ENCODE data around the gene EYA2. TPM values are rescaled to one million over a fixed set of nuclear protein-coding genes. Genes with fewer than 3 reads are reported as not detected.

Gene EYA2
- total RNA-seq, 2 experiments from 2014 or later, result not detected

DNA sequence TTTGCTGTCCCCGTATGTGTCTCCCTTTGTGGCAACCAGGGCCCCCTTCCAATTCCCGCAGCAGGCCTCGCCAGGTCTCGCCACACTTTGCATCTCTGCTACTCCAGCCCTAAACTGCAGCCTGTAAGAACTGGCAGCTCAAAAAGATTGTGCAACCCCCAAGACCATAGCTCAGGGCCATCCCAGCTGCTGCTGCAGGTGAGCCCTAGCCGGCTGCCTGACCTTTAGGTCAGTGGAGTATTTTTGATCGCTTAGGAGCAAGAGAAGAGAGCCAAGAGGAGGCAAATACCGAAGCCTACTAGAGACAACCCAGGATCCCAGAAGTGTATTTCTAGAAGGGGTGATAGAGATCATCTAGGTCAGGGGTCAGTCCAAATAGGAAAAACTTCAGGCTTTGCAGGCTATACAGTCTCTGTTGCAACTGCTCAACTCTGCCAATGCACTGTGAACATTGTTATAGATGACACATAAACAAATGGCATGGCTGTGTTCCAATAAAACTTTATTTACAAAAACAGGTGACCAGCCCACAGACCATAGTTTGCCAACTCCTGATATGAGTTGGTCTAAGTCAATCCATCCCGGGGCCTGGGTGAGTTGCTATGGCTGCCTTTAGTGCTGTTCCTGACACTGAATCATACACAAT lies 138.4 kb downstream of the EYA2 start:
- H3K4me1 Mint-ChIP-seq (ENCODE audit: low read depth), result no peaks in the 10 kb centered on the region
- intact Hi-C loops (cut with micrococcal nuclease), result no loop called here
- no peaks in the 10 kb centered on the region for H3K9me3 Mint-ChIP-seq
- peaks cover 7% of the 10 kb centered on the region for H3K27me3 Mint-ChIP-seq (ENCODE audit: low read depth)
- H3K36me3 Mint-ChIP-seq (ENCODE audit: low read depth), result no peaks in the 10 kb centered on the region
- CTCF ChIA-PET, result no interaction called here
- no peak overlapping the region for H3K4me3 Mint-ChIP-seq
- DNase-seq, result no peak
- H3K27ac Mint-ChIP-seq, result no peak overlapping the region

- peaks cover 7% of the 10 kb centered on the region for H3K27me3 Mint-ChIP-seq (ENCODE audit: low read depth)
- no peaks in the 10 kb centered on the region for H3K9me3 Mint-ChIP-seq
- DNase-seq, result no peak
- intact Hi-C loops (cut with micrococcal nuclease), result no loop called here
- CTCF ChIA-PET, result no interaction called here
- H3K36me3 Mint-ChIP-seq (ENCODE audit: low read depth), result no peaks in the 10 kb centered on the region
- H3K4me1 Mint-ChIP-seq (ENCODE audit: low read depth), result no peaks in the 10 kb centered on the region
- no peak overlapping the region for H3K27ac Mint-ChIP-seq
- no peak overlapping the region for H3K4me3 Mint-ChIP-seq
These were observed 139.0 kb downstream of the EYA2 start for GRCh38 chr20:47033665-47034064.

DNA sequence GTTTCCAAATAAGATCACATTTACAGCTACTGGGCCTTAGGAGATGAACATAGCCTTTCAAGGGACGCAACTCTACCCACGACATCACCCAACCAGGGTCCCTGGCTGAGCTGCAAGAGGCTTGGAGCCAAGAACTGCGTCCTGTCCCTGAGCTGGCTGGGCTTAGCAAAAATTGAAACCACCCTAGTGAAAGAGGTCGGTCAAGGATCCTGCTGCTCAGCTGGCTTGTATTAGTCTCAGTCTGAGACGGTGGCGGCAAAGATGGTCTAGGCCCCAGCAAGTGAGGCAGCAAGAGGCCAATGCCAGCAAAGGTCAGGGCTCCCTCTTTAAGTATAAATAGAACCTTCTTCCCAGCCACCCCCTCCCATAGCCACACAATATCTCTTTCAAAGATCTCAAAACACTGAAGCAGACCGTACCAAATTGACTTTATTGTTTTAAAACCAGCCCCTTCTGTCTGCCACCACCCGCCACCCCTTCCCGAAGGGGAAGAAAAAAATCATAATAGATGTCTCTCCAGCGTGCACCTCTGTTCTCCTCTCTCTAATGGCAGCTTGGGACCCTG lies 140.5 kb downstream of the EYA2 start:
- intact Hi-C loops (cut with micrococcal nuclease), result no loop called here
- Mint-ChIP-seq H3K27me3 (ENCODE audit: low read depth) (peaks cover 8% of the 10 kb centered on the region), H3K4me1 (ENCODE audit: low read depth) (no peaks in the 10 kb centered on the region), H3K4me3 (no peak overlapping the region), H3K36me3 (ENCODE audit: low read depth) (no peaks in the 10 kb centered on the region), H3K27ac (no peak overlapping the region), H3K9me3 (no peaks in the 10 kb centered on the region)
- no peak for DNase-seq
- CTCF ChIA-PET, result no interaction called here

- no peak for DNase-seq
- no peak overlapping the region for H3K27ac Mint-ChIP-seq
These were observed 141.6 kb downstream of the EYA2 start for GRCh38 chr20:47036091-47036870.

GRCh38 chr20:47038566-47039560 lies 144.2 kb downstream of the EYA2 start:
- H3K4me1 Mint-ChIP-seq (ENCODE audit: low read depth), result no peaks in the 10 kb centered on the region
- H3K9me3 Mint-ChIP-seq, result no peaks in the 10 kb centered on the region
- H3K4me3 Mint-ChIP-seq, result no peak overlapping the region
- intact Hi-C loops (cut with micrococcal nuclease), result no loop called here
- CTCF ChIA-PET, result interaction anchor here (0.6 kb wide), 1 partner anchor 19 kb away, joined by 3 read pairs; no protein-coding TSS in a partner anchor
- H3K27ac Mint-ChIP-seq, result no peak overlapping the region
- H3K27me3 Mint-ChIP-seq (ENCODE audit: low read depth), result peaks cover 20% of the 10 kb centered on the region
- DNase-seq, result no peak
- no peaks in the 10 kb centered on the region for H3K36me3 Mint-ChIP-seq (ENCODE audit: low read depth)

More at GRCh38 chr20:47036091-47036870, 141.6 kb downstream of the EYA2 start:
- no peak overlapping the region for H3K4me3 Mint-ChIP-seq
- no peaks in the 10 kb centered on the region for H3K36me3 Mint-ChIP-seq (ENCODE audit: low read depth)
- CTCF ChIA-PET, result no interaction called here
- H3K4me1 Mint-ChIP-seq (ENCODE audit: low read depth), result no peaks in the 10 kb centered on the region
- H3K9me3 Mint-ChIP-seq, result no peaks in the 10 kb centered on the region
- intact Hi-C loops (cut with micrococcal nuclease), result no loop called here
- H3K27me3 Mint-ChIP-seq (ENCODE audit: low read depth), result peaks cover 10% of the 10 kb centered on the region

DNA sequence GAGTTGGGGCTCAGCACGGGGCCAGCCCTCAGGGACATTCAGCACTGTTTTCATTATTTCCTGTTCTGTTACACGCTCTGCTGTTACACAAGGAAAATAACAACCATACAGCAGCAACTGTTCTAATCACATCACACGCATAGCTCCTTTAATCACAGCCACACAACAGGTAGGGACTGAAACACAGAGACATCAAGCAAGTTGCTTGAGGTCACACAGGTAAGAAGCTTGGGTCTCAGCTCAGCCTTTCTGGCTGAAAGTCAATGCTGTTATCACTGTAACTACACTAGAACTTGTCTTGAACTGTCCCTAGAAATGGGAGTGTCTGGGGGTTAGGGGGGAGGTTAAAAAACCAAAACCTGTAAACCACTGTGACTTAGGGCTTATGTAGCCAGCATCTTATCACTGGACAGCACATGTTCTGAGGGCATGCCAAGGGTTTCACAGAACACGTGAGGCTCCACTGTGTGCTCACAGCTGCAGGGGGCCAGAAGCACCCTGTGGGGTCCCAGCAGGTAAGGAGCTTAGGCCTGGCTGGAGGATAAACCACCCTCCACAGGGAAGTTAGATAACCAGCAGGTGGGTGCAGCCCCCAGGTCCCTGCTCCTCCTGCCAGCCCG lies 146.0 kb downstream of the EYA2 start:
- peaks cover 20% of the 10 kb centered on the region for H3K27me3 Mint-ChIP-seq (ENCODE audit: low read depth)
- intact Hi-C loops (cut with micrococcal nuclease), result no loop called here
- H3K36me3 Mint-ChIP-seq (ENCODE audit: low read depth), result no peaks in the 10 kb centered on the region
- H3K4me3 Mint-ChIP-seq, result no peak overlapping the region
- CTCF ChIA-PET, result interaction anchor here (1.1 kb wide), 1 partner anchor 125 kb away, joined by 6 read pairs; no protein-coding TSS in a partner anchor
- H3K9me3 Mint-ChIP-seq, result no peaks in the 10 kb centered on the region
- H3K4me1 Mint-ChIP-seq (ENCODE audit: low read depth), result no peaks in the 10 kb centered on the region
- DNase-seq, result no peak
- no peak overlapping the region for H3K27ac Mint-ChIP-seq

GRCh38 chr20:47041396-47041899 lies 146.8 kb downstream of the EYA2 start:
- no peak for DNase-seq
- no peaks in the 10 kb centered on the region for H3K36me3 Mint-ChIP-seq (ENCODE audit: low read depth)
- peaks cover 20% of the 10 kb centered on the region for H3K27me3 Mint-ChIP-seq (ENCODE audit: low read depth)
- no peaks in the 10 kb centered on the region for H3K9me3 Mint-ChIP-seq
- intact Hi-C loops (cut with micrococcal nuclease), result no loop called here
- H3K4me3 Mint-ChIP-seq, result no peak overlapping the region
- no peak overlapping the region for H3K27ac Mint-ChIP-seq
- CTCF ChIA-PET, result no interaction called here
- no peaks in the 10 kb centered on the region for H3K4me1 Mint-ChIP-seq (ENCODE audit: low read depth)

GRCh38 chr20:47042464-47042863 lies 147.8 kb downstream of the EYA2 start:
- no peak for DNase-seq
- H3K27ac Mint-ChIP-seq, result no peak overlapping the region
- no peaks in the 10 kb centered on the region for H3K4me1 Mint-ChIP-seq (ENCODE audit: low read depth)
- peaks cover 16% of the 10 kb centered on the region for H3K27me3 Mint-ChIP-seq (ENCODE audit: low read depth)
- CTCF ChIA-PET, result no interaction called here
- H3K4me3 Mint-ChIP-seq, result no peak overlapping the region
- intact Hi-C loops (cut with micrococcal nuclease), result no loop called here
- no peaks in the 10 kb centered on the region for H3K36me3 Mint-ChIP-seq (ENCODE audit: low read depth)
- H3K9me3 Mint-ChIP-seq, result no peaks in the 10 kb centered on the region

DNA sequence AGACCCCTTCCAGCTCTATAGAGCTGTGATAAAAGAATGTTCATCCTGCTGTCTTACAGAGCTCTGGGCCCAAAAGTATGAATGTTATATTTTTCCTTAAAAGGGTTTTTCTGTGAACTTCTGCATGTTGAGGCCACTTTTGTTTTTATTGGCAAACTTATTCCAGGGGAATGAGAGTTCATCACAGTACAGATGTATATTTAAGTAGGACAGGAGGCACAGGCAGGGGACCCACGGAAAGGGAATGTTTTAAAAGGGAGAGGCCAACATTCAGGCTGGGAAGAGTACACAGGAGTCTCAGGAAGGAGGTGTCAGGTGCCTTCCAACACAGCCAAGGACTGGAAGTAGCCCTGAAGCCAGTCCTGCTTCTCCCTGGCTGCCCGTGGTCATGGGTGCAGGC lies 148.4 kb downstream of the EYA2 start:
- no peaks in the 10 kb centered on the region for H3K4me1 Mint-ChIP-seq (ENCODE audit: low read depth)

DNA sequence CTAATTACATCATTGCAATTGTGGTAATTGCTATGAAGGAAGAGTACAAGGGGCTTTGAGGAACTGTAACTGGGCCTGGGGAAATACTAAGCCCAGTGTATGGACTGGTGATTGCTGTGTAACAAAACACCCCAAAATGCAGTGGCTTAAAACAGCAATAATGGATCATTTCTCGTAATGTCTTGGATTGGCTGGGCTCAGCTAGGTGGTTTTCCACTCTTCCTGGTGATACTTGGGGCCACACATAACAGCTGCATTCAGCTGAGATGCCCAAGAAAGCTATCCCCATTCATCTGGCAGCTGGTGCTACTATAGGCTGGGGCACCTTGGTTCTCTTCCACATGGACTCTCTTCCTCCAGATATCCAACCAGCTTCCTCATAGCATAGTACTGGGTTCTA lies 150.3 kb downstream of the EYA2 start:
- peaks cover 14% of the 10 kb centered on the region for H3K27me3 Mint-ChIP-seq (ENCODE audit: low read depth)
- intact Hi-C loops (cut with micrococcal nuclease), result no loop called here
- H3K36me3 Mint-ChIP-seq (ENCODE audit: low read depth), result no peaks in the 10 kb centered on the region
- CTCF ChIA-PET, result no interaction called here
- no peak overlapping the region for H3K27ac Mint-ChIP-seq
- DNase-seq, result no peak
- no peaks in the 10 kb centered on the region for H3K9me3 Mint-ChIP-seq
- H3K4me1 Mint-ChIP-seq (ENCODE audit: low read depth), result no peaks in the 10 kb centered on the region
- no peak overlapping the region for H3K4me3 Mint-ChIP-seq

More for the DNA sequence above, 148.4 kb downstream of the EYA2 start:
- H3K4me3 Mint-ChIP-seq, result no peak overlapping the region
- H3K9me3 Mint-ChIP-seq, result no peaks in the 10 kb centered on the region
- peaks cover 16% of the 10 kb centered on the region for H3K27me3 Mint-ChIP-seq (ENCODE audit: low read depth)
- no peaks in the 10 kb centered on the region for H3K36me3 Mint-ChIP-seq (ENCODE audit: low read depth)
- intact Hi-C loops (cut with micrococcal nuclease), result no loop called here
- no peak for DNase-seq
- H3K27ac Mint-ChIP-seq, result no peak overlapping the region
- CTCF ChIA-PET, result no interaction called here

DNA sequence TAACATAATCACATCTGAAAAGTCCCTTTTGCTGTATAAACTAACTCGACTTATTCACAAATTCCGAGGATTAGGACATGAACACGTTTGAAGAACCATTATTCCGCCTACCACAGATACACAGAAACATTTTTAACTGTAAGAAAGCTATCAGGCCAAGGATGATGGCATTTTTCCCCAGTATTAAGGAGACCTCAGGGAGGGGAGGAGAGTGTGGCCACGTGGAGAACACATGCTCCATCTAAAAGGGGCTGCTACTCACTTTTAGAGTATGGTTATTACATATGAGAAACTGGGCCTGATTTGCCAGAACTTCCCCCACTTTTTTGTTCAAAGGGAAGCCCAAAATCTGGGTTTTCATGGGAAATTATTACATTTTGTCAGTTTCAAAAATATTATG lies 153.4 kb downstream of the EYA2 start:
- no peak overlapping the region for H3K27ac Mint-ChIP-seq
- no peak overlapping the region for H3K4me3 Mint-ChIP-seq
- no peaks in the 10 kb centered on the region for H3K4me1 Mint-ChIP-seq (ENCODE audit: low read depth)
- CTCF ChIA-PET, result no interaction called here
- no peaks in the 10 kb centered on the region for H3K36me3 Mint-ChIP-seq (ENCODE audit: low read depth)
- DNase-seq, result no peak
- H3K27me3 Mint-ChIP-seq (ENCODE audit: low read depth), result peaks cover 2% of the 10 kb centered on the region
- intact Hi-C loops (cut with micrococcal nuclease), result no loop called here
- H3K9me3 Mint-ChIP-seq, result no peaks in the 10 kb centered on the region

GRCh38 chr20:47049771-47050170 lies 155.1 kb downstream of the EYA2 start:
- H3K4me3 Mint-ChIP-seq, result no peak overlapping the region
- H3K27me3 Mint-ChIP-seq (ENCODE audit: low read depth), result peaks cover 2% of the 10 kb centered on the region
- no peaks in the 10 kb centered on the region for H3K4me1 Mint-ChIP-seq (ENCODE audit: low read depth)
- H3K36me3 Mint-ChIP-seq (ENCODE audit: low read depth), result no peaks in the 10 kb centered on the region
- CTCF ChIA-PET, result no interaction called here
- intact Hi-C loops (cut with micrococcal nuclease), result no loop called here
- no peak overlapping the region for H3K27ac Mint-ChIP-seq
- no peaks in the 10 kb centered on the region for H3K9me3 Mint-ChIP-seq
- no peak for DNase-seq

Measured in activated naive CD4-positive, alpha-beta T cell treated with anti-CD3 and anti-CD28 coated beads for 36 hours (primary cell).